HepG2 (cell line): ENCODE results near the gene NKD1. TPM values are rescaled to one million over a fixed set of nuclear protein-coding genes. Genes with fewer than 3 reads are reported as not detected.

Source experiments
- AHR ChIP-seq: IDR thresholded peaks from 2 replicates; pipeline ENCODE4 v1.6.1; 2018; ENCODE audit warnings: missing genetic modification reagents, missing compliant biosample characterization
- BRF2 ChIP-seq: sonication (generic); formaldehyde crosslinking; IDR thresholded peaks from 2 replicates; pipeline ENCODE4 v1.8.1; 2022; ENCODE audit warnings: mild to moderate bottlenecking, missing genetic modification reagents
- CCDC6 ChIP-seq: sonication (generic); formaldehyde crosslinking; IDR thresholded peaks from 2 replicates; pipeline ENCODE4 v1.8.1; 2022; ENCODE audit warnings: mild to moderate bottlenecking, missing genetic modification reagents, moderate library complexity
- DR1 ChIP-seq: sonication (generic); formaldehyde crosslinking; IDR thresholded peaks from 2 replicates; pipeline ENCODE4 v1.8.0; 2021; ENCODE audit warnings: mild to moderate bottlenecking, missing genetic modification reagents, inconsistent platforms
- FUBP1 ChIP-seq: sonication (generic); formaldehyde crosslinking; IDR thresholded peaks from 2 replicates; pipeline ENCODE4 v1.5.1; 2020; ENCODE audit warnings: missing genetic modification reagents, mild to moderate bottlenecking, borderline replicate concordance
- GABPB1 ChIP-seq: IDR thresholded peaks from 2 replicates; pipeline ENCODE4 v1.6.1; 2016; ENCODE audit warnings: mild to moderate bottlenecking, missing genetic modification reagents, moderate library complexity, missing compliant biosample characterization
- HOMEZ ChIP-seq: IDR thresholded peaks from 2 replicates; pipeline ENCODE4 v1.6.1; 2016; ENCODE audit warnings: low read depth
- MBNL3 ChIP-seq: fragments of 250-450 bp; sonication (Bioruptor Pico); conservative IDR thresholded peaks from 2 replicates; pipeline ENCODE4 v1.8.0; 2022; ENCODE audit warnings: mild to moderate bottlenecking, inconsistent platforms
- PREB ChIP-seq: sonication (generic); formaldehyde crosslinking; IDR thresholded peaks from 2 replicates; pipeline ENCODE4 v1.4.0; 2020; ENCODE audit warnings: missing genetic modification reagents
- SKIL ChIP-seq: sonication (generic); formaldehyde crosslinking; IDR thresholded peaks from 2 replicates; pipeline ENCODE4 v1.8.0; 2022; ENCODE audit warnings: missing genetic modification reagents, mild to moderate bottlenecking, moderate library complexity, borderline replicate concordance
- YY1 ChIP-seq: IDR thresholded peaks from 2 replicates; pipeline ENCODE4 v1.6.1; 2011; ENCODE audit warnings: low read length, low read depth, moderate library complexity, mild to moderate bottlenecking; ENCODE audit not compliant: insufficient read depth, insufficient replicate concordance
- ZBTB14 ChIP-seq: sonication (generic); formaldehyde crosslinking; IDR thresholded peaks from 2 replicates; pipeline ENCODE4 v1.4.0; 2020; ENCODE audit warnings: missing genetic modification reagents
- ZNF207 ChIP-seq: fragments of 450-650 bp; IDR thresholded peaks from 2 replicates; pipeline ENCODE4 v1.6.1; 2016; ENCODE audit warnings: antibody characterized with exemption, borderline replicate concordance
- ZNF230 ChIP-seq: sonication (generic); formaldehyde crosslinking; IDR thresholded peaks from 2 replicates; pipeline ENCODE4 v1.4.0; 2020; ENCODE audit warnings: mild to moderate bottlenecking, missing genetic modification reagents
- ZNF552 ChIP-seq: sonication (generic); formaldehyde crosslinking; IDR thresholded peaks from 2 replicates; pipeline ENCODE4 v1.9.0; 2022; ENCODE audit warnings: missing genetic modification reagents, mild to moderate bottlenecking, borderline replicate concordance
- ZNF558 ChIP-seq: sonication (generic); formaldehyde crosslinking; IDR thresholded peaks from 2 replicates; pipeline ENCODE4 v1.9.0; 2022; ENCODE audit warnings: mild to moderate bottlenecking, missing genetic modification reagents, borderline replicate concordance
- ZNF768 ChIP-seq: sonication (generic); formaldehyde crosslinking; IDR thresholded peaks from 2 replicates; pipeline ENCODE4 v1.4.0; 2020; ENCODE audit warnings: missing genetic modification reagents
- ZSCAN22 ChIP-seq: sonication (generic); formaldehyde crosslinking; IDR thresholded peaks from 2 replicates; pipeline ENCODE4 v1.4.0; 2020; ENCODE audit warnings: mild to moderate bottlenecking, missing genetic modification reagents
- polyA plus RNA-seq, 8 experiments: library from polyadenylated mRNA; depleted of rRNA in 3 of 8; stranded (reverse) in 7 of 8; unstranded in 1 of 8; fragments of >200 nt; fragmentation: Illumina TruSeq in 4 of 8; extraction: Trizol in 4 of 8; gene quantifications; 2 replicates each; pipeline versions ENCODE4 v1.2.1 to v1.2.3, GENCODE V29; 2011 to 2016; ENCODE audit warnings: low read depth in 4 of 8, missing spikeins in 1 of 8, mixed read lengths in 1 of 8; ENCODE audit not compliant: insufficient read depth in 1 of 8
- total RNA-seq, 5 experiments: library from RNA; depleted of rRNA; stranded (reverse); fragments of >200 nt; fragmentation: Illumina TruSeq; extraction: Trizol; gene quantifications; 2 replicates each; pipeline ENCODE4 v1.2.3, GENCODE V29; 2016; ENCODE audit warnings: low read depth in 1 of 5

NKD1 gene
- total and polyA plus RNA-seq, 2 of the 13 experiments (the other 11 are each of a cell fraction or from before 2014, with no cell fraction given), result 70.4 to 121 TPM

- TF ChIP-seq PREB (CRISPR knock-in tag) (no peak), ZNF552 (CRISPR knock-in tag) (no peak), ZSCAN22 (CRISPR knock-in tag) (no peak), HOMEZ (CRISPR knock-in tag) (no peak), ZNF230 (0 out of 2 replicates have a peak, but pooled peaks have one; percentile 75), ZBTB14 (no peak), MBNL3 (CRISPR knock-in tag) (no peak), BRF2 (no peak), DR1 (no peak), ZNF558 (CRISPR knock-in tag) (no peak), FUBP1 (CRISPR knock-in tag) (no peak), YY1 (no peak), ZNF207 (no peak), AHR (no peak), CCDC6 (CRISPR knock-in tag) (no peak), SKIL (CRISPR knock-in tag) (no peak), ZNF768 (peak; percentile 36; the same call in 1 of the 2 replicates), GABPB1 (no peak; the same call in 1 of the 2 replicates)
Observed at GRCh38 chr16:50667497-50668367, 119.5 kb downstream of the NKD1 start (continued).
